ENCODE measurements around the gene NEB. TPM values are rescaled to one million over a fixed set of nuclear protein-coding genes. Genes with fewer than 3 reads are reported as not detected.

NEB gene
- total and polyA plus RNA-seq, 2 of the 13 experiments (the other 11 are each of a cell fraction or from before 2014, with no cell fraction given), result 0.21 to 0.24 TPM

GRCh38 chr2:151439127-151439526 is 295.1 kb downstream of the NEB start (continued):
- TF ChIP-seq ZBTB46 (CRISPR knock-in tag; IDR thresholded peaks at IDR 0.05; ENCODE audit: borderline replicate concordance) (no peak), CENPT (CRISPR knock-in tag; IDR thresholded peaks at IDR 0.05; ENCODE audit: low read depth) (no peak)

- no peak for ATAC-seq
- Histone ChIP-seq H3K36me3 (replicated peaks in 1 of 2; ENCODE audit: control insufficient read depth in 1 of 2, insufficient read depth in 2 of 2, low read length in 2 of 2) (peaks cover 22 to 84% of the 10 kb centered on the region in 2 experiments), H3K4me3 (replicated peaks in 1 of 3; ENCODE audit: insufficient read depth in 1 of 3, low read depth in 2 of 3, low read length in 3 of 3) (no peak overlapping the region), H3K9ac (ENCODE audit: insufficient read depth, low read depth, low read length) (no peak overlapping the region), H2AFZ (ENCODE audit: low read length) (no peak overlapping the region), H3K79me2 (ENCODE audit: insufficient read depth, low read length) (no peaks in the 10 kb centered on the region), H3K9me3 (ENCODE audit: low read length) (no peaks in the 10 kb centered on the region), H4K20me1 (ENCODE audit: insufficient read depth, low read length) (no peaks in the 10 kb centered on the region), H3K4me1 (ENCODE audit: insufficient read depth, low read length) (no peaks in the 10 kb centered on the region), H3K4me2 (ENCODE audit: low read depth, low read length) (no peak overlapping the region), H3K27me3 (ENCODE audit: control insufficient read depth in 1 of 2, insufficient read depth in 2 of 2, low read length in 2 of 2) (no peaks in the 10 kb centered on the region), H3K27ac (ENCODE audit: extremely low read length, insufficient read depth, low read length) (no peak overlapping the region)
- ChIA-PET POLR2A (no interaction called here), CTCF (ENCODE audit: low intra/inter-chr PET ratio, low total read pairs) (no interaction called here)
- no peak for FAIRE-seq
- WGBS (ENCODE audit: low lambda C conversion rate), result 96% methylated on average over 4 of the region's 4 CpGs
- DNase-seq (ENCODE audit: low spot score), result no peak
- BruUV-seq (replicated peaks), result no TSS peak
- in situ Hi-C loops (cut with HindIII; ENCODE audit: extremely low pct_ligation_motif_present, low pct_unique_long_range_greater_than_20kb), result no loop called here
- TF ChIP-seq ZBTB7A (CRISPR knock-in tag; IDR thresholded peaks at IDR 0.05) (no peak), ZNF530 (CRISPR knock-in tag; IDR thresholded peaks at IDR 0.05; ENCODE audit: low read depth) (no peak), PHB2 (IDR thresholded peaks at IDR 0.05; ENCODE audit: partially characterized antibody) (no peak), SP5 (CRISPR knock-in tag; IDR thresholded peaks at IDR 0.05; ENCODE audit: borderline replicate concordance, low read depth) (no peak), TMF1 (CRISPR knock-in tag; IDR thresholded peaks at IDR 0.05; ENCODE audit: low read depth) (no peak), NRL (CRISPR knock-in tag; IDR thresholded peaks at IDR 0.05; ENCODE audit: borderline replicate concordance) (no peak), RFX5 (IDR thresholded peaks at IDR 0.05; ENCODE audit: low read depth, low read length) (no peak), CERS6 (CRISPR knock-in tag; IDR thresholded peaks at IDR 0.05) (no peak), JARID2 (CRISPR knock-in tag; IDR thresholded peaks at IDR 0.05; ENCODE audit: insufficient replicate concordance) (no peak), MED13 (CRISPR knock-in tag; IDR thresholded peaks at IDR 0.05) (no peak), ZNF44 (CRISPR knock-in tag; IDR thresholded peaks at IDR 0.05) (no peak), ZNF546 (CRISPR knock-in tag; conservative IDR thresholded peaks at IDR 0.05) (no peak), TOPORS (CRISPR knock-in tag; IDR thresholded peaks at IDR 0.05) (no peak)
- TF ChIP-seq, protein P1, sequence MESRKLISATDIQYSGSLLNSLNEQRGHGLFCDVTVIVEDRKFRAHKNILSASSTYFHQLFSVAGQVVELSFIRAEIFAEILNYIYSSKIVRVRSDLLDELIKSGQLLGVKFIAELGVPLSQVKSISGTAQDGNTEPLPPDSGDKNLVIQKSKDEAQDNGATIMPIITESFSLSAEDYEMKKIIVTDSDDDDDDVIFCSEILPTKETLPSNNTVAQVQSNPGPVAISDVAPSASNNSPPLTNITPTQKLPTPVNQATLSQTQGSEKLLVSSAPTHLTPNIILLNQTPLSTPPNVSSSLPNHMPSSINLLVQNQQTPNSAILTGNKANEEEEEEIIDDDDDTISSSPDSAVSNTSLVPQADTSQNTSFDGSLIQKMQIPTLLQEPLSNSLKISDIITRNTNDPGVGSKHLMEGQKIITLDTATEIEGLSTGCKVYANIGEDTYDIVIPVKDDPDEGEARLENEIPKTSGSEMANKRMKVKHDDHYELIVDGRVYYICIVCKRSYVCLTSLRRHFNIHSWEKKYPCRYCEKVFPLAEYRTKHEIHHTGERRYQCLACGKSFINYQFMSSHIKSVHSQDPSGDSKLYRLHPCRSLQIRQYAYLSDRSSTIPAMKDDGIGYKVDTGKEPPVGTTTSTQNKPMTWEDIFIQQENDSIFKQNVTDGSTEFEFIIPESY (CRISPR knock-in tag; IDR thresholded peaks at IDR 0.05), result no peak
- intact Hi-C loops (cut with micrococcal nuclease; ENCODE audit: unreplicated experiment), result no loop called here
Observed at GRCh38 chr2:151438506-151438905, 295.8 kb downstream of the NEB start.
